ENCODE results near the gene CAPN10. TPM values are rescaled to one million over a fixed set of nuclear protein-coding genes. Genes with fewer than 3 reads are reported as not detected.

The CAPN10 gene
- total RNA-seq, 4 donors from 2014 or later: 2.8 to 39.6 (median 21.6) TPM

DNA sequence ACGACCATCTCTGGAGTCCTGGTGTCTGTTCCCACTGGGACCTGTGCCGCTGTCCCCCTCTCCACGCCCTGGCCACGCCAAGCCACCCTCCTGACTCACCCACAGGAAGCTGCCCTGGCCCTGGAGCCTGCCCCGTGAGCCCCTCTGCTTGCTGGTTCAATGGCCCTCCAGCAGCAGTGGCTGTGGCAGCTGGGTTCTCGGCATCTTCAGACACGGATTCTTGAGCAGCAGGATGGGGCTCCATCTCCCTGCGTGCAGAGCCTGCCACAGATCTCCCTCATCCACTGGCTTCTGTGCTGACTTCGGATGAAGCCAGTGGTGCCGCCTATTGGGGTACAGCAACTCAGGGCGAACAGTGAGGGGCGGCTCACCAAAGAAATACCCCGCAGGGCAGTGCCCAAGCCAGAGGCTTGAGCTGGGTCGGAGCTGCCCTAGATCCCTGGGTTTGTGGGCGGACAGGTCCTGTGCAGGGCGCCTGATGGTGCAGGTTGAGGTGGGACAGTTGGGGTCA, 14.0 kb downstream of the CAPN10 start:
- TF ChIP-seq, protein P1, sequence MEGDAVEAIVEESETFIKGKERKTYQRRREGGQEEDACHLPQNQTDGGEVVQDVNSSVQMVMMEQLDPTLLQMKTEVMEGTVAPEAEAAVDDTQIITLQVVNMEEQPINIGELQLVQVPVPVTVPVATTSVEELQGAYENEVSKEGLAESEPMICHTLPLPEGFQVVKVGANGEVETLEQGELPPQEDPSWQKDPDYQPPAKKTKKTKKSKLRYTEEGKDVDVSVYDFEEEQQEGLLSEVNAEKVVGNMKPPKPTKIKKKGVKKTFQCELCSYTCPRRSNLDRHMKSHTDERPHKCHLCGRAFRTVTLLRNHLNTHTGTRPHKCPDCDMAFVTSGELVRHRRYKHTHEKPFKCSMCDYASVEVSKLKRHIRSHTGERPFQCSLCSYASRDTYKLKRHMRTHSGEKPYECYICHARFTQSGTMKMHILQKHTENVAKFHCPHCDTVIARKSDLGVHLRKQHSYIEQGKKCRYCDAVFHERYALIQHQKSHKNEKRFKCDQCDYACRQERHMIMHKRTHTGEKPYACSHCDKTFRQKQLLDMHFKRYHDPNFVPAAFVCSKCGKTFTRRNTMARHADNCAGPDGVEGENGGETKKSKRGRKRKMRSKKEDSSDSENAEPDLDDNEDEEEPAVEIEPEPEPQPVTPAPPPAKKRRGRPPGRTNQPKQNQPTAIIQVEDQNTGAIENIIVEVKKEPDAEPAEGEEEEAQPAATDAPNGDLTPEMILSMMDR (IDR thresholded peaks at IDR 0.05): no peak
- no peak for TF ChIP-seq POLR2A (IDR thresholded peaks at IDR 0.05)
- Histone ChIP-seq H3K27me3 (no peaks in the 10 kb centered on the region), H3K9me3 (no peaks in the 10 kb centered on the region), H3K27ac (no peak overlapping the region), H3K4me3 (no peak overlapping the region), H3K36me3 (no peaks in the 10 kb centered on the region), H3K4me1 (no peaks in the 10 kb centered on the region)
- DNase-seq: peak; percentile 6 to 10
- intact Hi-C loops (cut with DNase I; ENCODE audit: low total_unique reads): no loop called here

GRCh38 chr2:240601061-240601830, 14.7 kb downstream of the CAPN10 start:
- H3K27me3 ChIP-seq: no peaks in the 10 kb centered on the region
- intact Hi-C loops (cut with DNase I; ENCODE audit: low total_unique reads): no loop called here
- no peaks in the 10 kb centered on the region for H3K36me3 ChIP-seq
- H3K4me3 ChIP-seq: no peak overlapping the region
- TF ChIP-seq, protein P1 (IDR thresholded peaks at IDR 0.05): no peak
- TF ChIP-seq POLR2A (IDR thresholded peaks at IDR 0.05): no peak
- no peaks in the 10 kb centered on the region for H3K4me1 ChIP-seq
- DNase-seq: peak in 1 of 2 donors; percentile 10
- H3K27ac ChIP-seq: no peak overlapping the region
- H3K9me3 ChIP-seq: no peaks in the 10 kb centered on the region

DNA sequence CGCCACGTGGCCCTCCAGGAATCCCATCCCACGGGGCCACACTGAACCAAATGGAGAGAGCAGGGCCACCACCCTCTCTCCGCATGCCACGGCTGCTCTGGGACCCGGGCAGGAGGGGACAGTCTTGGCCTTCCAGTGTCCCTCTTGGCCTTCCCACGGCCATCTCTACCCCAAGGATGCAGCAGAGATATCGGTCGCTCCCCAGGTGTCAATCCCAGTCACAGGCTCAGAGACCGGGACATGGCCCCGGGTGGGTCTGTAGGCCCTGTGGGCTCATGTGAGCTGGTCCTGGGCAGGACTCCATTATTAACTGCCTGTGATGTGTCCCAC, 15.3 kb downstream of the CAPN10 start:
- Histone ChIP-seq H3K4me1 (no peaks in the 10 kb centered on the region), H3K27me3 (no peaks in the 10 kb centered on the region), H3K36me3 (no peaks in the 10 kb centered on the region), H3K4me3 (no peak overlapping the region), H3K9me3 (no peaks in the 10 kb centered on the region), H3K27ac (no peak overlapping the region)
- no peak for DNase-seq
- TF ChIP-seq, protein P1 (IDR thresholded peaks at IDR 0.05): no peak
- intact Hi-C loops (cut with DNase I; ENCODE audit: low total_unique reads): no loop called here

DNA sequence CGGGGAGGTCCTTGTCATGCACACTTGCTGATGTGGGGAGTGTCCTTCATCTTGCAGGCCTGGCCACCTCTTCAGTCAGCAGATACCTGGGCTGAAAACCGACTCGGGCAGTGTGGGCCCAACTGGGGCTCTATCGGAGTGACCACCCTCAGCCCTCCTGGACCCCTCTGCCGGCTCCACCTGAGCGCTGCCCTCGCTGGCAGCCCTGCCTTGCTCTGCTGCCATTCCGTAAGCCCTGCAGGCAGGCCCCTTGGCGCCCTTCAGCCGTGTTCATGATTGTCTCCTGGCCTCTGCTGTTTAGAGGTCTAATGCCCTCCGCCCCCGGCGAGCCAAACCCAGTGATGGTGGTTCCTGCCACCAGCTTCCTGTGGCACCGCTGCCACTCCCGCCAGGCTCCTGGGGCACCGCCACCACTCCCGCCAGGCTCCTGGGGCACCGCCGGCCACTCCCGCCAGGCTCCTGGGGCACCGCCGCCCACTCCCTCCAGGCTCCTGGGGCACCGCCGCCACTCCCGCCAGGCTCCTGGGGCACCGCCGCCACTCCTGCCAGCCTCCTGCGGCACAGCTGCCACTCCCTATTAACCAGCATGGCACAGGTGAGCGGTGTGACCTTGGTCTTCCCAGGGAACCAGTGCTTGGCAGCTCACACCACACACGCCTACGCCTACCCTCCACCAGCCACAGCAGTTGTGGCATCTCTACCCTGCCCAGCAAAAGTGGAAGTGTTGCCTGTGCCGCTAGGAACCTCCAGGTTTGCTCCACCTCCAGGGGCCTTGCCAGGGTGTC, 15.9 kb downstream of the CAPN10 start:
- no peaks in the 10 kb centered on the region for H3K9me3 ChIP-seq
- TF ChIP-seq, protein P1 (IDR thresholded peaks at IDR 0.05): no peak
- no peak for TF ChIP-seq POLR2A (IDR thresholded peaks at IDR 0.05)
- no peak overlapping the region for H3K27ac ChIP-seq
- peak in 1 of 2 donors; percentile 11 for DNase-seq
- H3K4me3 ChIP-seq: no peak overlapping the region
- no peaks in the 10 kb centered on the region for H3K4me1 ChIP-seq
- H3K36me3 ChIP-seq: no peaks in the 10 kb centered on the region
- intact Hi-C loops (cut with DNase I; ENCODE audit: low total_unique reads): no loop called here
- no peaks in the 10 kb centered on the region for H3K27me3 ChIP-seq

All from uterus (tissue), 4 donors.